HG03139 (cell line): ENCODE results near the gene DNASE1L3.

Experiments used
- ATAC-seq: cut with Tn5 transposase; IDR thresholded peaks from one replicate; pipeline ENCODE4 v1.9.1; 2021; ENCODE audit not compliant: unreplicated experiment

Gene DNASE1L3

DNA sequence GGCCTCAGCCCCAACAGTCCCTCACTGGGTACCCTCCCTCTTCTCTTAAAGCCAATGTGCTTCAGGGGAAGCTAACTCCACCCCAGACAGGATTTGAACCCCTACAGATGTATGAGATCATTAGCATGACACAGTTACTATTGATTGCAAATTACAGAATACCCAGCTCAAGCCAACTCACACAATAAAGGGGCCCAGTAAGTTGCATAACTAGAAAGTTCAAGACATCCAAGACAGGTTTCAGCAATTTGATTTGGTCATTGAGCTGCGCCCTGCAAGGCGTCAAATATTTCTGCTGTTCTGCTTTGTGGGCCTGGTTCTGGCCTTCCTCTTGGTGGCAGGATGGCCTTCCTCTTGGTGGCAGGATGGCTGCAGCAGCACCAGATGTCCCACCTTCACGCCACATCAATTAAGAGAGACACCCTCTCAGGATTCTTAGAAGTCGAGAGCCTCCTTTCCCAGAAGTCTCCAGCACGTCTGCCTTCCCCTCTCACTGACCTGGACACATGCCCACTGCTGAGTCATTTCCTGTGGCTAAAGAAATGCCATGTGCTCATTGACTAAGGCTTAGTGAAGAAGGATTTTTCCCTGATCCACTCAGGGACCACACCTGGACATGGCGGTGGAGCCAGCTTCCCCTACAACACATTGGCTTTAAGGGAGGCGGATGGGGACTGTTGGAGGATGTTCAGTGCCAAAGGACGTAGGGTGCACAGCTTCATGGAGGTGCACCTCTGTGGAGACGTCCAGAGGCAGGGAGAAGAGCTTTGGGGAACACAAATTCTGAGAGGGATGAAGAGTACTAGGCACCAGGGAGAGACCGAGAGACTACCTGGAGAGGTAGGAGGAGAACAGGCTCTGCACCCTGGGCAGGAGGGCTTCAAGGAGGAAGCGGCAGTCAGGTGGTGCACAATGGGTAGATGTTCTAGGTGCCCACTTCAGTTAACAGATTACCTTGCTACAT is 49.1 kb downstream of the DNASE1L3 start:
- ATAC-seq: no peak

DNA sequence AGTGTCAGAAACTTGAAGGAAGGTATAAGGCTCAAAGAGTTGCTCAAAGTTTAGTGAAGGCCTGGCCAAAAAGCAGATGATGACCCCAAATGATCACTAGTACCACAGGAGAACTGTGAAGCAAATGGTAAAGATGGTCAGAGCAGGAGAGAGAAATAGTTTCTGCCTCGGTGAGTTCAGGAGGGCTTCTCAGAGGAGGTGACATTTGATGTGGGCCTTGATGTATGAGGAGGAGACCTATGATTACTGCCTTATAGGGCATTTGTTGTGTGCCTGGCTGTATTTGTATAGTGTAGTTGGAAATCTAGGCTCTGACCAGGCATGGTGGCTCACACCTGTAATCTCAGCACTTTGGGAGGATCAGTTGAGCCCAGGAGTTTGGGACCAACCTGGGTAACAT is 50.4 kb downstream of the DNASE1L3 start:
- ATAC-seq: no peak

DNA sequence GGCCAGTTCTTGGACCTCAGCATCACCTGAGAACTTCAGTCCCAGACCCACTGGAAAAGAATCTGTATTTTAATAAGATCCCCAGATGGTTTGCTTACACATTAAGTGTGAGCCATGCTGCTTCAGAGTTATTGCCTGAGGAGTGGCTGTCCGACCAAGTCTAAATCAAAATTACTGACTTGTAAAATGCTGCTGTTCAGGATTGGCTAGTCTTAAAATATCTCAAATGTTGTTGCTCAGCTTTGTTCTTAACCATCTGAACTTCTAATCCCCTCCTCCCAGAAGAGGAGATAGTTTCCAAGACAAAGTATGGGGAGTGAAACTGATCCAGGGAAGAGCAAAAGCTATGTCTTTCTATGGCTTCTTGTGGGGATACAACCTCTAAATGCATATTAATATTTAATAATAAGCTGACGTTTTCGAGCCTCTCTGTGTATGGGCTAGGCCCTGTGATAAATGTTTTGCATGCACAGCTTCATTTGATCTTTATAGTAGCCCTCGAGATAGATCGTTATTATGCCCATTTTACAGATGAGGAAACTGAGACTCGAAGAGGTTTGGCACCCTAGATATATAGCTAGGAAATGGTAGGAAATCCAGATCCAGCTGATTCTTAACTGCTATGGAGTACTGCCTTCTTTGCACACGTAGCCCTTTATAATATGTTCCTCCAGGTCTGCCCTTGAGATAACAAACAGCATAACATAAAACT is 52.2 kb downstream of the DNASE1L3 start:
- ATAC-seq: no peak

DNA sequence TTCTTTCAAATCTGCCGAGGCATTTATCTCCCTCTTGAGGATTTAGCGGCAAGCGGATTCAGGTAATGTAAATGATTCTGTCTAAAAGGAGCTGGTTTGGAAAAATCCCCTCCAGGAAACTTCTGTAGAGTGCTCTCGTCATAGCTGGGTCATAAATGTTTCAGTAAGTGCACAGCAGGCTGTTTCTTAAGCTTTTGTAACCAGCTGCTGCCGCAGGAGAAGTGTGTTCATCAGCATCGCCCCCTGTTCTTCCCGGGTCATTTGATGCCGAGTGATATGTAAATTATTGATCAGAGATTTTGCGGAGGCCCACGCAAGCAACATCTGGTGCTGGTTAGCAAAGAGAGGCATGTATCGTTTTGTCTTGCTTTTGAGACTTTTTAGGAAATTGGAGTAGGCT is 53.1 kb downstream of the DNASE1L3 start:
- ATAC-seq: no peak

DNA sequence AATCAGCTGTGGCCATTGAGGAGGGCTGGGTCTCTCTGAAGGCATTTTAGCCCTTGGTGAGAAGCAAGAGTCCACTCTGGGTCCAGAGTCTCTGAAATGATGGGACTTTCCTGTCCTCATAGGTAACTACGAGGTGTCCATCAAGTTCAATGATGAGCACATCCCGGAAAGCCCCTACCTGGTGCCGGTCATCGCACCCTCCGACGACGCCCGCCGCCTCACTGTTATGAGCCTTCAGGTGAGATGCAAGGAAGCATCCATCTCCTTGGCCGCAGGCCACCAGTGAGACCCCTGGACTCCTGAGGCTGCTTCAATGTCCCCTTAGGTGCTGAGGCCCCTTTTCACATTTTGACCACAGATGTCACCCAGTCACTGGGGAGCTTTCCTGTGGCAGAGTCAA is 54.9 kb downstream of the DNASE1L3 start:
- no peak for ATAC-seq

DNA sequence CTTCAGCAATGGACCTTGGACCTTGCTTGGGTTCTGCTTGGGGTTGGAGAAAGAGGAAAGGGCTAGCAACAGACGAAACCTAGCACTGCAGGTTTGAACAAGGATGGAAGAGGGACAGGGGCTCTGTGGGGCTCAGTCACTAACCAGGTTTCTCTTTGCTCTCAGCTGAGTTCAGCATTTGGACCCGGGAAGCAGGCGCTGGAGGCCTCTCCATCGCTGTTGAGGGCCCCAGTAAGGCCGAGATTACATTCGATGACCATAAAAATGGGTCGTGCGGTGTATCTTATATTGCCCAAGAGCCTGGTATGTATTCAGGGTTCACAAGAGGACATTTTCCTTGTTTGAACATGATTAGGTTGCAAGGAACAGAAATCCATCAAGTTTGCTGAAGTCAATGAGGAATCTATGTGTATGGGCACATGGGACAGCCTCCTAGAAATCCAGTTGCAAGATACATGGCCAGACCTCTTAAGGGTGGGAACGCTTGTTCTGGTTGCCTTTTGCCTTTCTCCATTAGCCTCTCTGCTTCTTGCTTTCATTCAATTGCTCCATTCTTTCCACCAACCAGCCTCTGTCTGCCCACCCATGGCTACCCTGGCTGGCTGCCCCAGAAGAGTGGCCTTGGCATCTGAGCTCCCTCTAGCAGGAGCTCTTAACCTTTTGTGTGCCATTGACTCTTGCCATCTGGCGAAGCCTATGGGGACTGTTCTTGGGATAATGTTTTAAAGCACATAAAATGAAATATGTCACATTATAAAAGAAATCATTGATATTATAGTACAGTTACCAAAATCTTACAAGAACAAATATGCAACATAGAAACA is 55.9 kb downstream of the DNASE1L3 start:
- ATAC-seq: no peak

DNA sequence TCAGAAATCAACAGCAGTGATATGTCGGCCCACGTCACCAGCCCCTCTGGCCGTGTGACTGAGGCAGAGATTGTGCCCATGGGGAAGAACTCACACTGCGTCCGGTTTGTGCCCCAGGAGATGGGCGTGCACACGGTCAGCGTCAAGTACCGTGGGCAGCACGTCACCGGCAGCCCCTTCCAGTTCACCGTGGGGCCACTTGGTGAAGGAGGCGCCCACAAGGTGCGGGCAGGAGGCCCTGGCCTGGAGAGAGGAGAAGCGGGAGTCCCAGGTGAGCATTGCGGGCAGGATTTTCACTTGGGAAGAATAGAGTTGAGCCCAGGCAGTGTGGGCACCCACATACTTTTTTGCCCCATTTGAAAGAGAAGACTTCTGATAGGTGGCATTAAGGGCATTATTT is 57.4 kb downstream of the DNASE1L3 start:
- ATAC-seq: no peak

DNA sequence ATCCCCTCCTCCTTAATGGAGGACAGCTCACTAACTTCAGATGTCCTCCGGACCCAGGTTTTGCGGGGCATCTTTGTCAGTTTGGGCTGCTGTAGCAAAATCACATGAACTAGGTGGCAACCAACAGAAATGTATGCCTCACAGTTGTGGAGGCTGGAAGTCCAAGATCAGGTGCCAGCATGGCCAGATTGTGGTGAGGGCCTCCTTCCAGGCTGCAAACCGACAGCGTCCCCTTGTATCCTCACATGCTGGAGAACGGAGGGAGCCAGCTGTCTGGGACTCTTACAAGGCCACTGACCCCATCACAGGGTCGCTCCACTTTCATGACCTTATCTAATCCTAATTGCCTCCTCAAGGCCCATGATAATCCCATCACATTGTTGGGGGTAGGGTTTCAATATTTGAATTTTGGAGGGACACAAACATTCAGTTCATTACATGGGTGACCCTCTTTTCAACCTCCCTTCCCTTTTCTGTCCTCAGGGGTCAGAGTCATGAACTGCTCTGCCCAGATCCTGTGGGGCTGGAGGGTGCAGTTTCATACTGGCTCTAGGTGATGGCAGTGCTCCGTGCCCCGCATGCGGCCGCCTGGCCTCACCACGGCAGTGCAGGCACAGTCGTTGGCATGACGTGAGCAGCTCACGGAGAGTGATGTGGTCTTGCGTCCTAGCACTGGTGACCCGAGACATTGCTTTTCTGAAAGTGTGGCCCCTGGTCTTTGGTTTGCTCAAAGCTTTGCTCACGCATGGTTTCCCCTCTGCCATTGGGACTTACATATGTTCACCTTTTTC is 58.4 kb downstream of the DNASE1L3 start:
- no peak for ATAC-seq

DNA sequence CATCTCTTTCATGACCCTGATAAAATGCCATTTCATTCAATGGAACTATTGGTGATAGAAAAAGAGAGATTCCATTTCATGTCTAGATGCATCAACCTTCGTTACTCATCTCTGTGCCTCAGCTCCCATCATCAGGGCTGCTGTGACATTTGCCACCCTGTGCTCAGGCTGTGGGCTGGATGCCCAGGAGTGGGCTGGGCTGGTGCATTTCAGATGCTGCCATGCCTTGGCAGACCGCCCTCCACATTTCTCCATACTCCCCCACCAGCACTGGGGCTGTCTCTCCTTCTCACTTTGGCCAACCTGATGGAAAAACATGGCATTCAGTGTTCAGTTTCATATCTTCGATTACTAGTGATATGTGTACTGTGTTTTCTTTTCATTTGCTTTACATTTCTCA is 59.1 kb downstream of the DNASE1L3 start:
- no peak for ATAC-seq

DNA sequence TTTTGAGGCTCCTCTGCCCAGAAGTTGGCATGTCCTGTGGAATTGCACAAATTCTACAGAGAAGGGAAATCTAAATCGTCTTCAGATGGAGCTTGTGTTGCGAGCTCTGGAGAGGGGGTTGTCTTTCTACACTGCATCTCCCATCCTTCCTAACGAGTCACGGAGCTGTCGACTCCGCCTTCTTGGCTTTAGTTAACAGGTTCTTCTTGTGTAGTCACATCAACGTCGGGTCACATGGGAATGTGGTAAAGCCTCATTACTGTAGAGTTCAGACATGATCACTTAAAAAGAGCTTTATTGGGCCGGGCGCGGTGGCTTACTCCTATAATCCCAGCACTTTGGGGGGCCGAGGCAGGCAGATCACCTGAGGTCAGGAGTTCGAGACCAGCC is 60.0 kb downstream of the DNASE1L3 start:
- no peak for ATAC-seq

DNA sequence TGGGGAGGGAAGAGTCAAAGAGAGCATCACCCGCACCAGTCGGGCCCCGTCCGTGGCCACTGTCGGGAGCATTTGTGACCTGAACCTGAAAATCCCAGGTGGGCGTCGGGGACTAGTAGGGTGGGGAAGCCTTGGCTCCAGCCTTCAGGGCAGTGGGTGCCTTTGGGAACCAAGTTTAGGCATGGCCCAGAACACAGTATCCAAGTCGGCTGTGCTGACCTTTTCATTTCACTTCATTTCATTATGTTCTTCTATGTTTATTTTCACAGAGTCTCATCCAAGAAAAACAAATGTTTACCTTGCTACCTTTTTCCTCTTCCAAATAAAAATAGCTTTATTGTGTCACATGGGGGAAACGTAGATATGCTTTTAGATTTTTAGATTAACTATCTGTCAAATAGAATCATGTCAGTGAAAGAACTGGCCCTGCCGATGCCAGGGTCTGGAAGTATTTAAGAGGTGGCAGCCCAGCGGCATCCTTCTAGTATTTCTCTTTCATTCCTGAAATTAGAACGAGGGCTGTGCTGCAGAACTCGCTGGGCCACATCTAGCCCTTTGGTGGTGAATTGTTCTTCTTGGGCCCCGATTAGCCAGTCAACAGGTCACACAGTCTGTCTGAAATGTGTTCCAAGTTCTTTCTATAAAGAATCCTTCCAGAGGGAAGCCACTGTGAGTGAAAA is 60.5 kb downstream of the DNASE1L3 start:
- ATAC-seq: no peak

DNA sequence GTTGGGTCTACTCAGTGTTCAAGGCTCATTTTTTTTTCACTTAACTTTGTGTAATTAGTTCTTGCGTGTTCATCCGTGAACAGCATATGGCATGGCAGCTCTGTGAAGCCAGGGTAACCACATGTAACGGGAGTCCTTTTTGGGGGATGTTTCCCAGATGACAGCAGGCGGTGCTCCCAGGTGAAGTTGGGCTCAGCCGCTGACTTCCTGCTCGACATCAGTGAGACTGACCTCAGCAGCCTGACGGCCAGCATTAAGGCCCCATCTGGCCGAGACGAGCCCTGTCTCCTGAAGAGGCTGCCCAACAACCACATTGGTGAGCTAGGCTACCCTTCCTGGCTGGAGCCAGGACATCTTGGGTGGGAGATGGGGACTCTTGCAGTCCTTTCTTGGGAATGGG is 62.7 kb downstream of the DNASE1L3 start:
- no peak for ATAC-seq

DNA sequence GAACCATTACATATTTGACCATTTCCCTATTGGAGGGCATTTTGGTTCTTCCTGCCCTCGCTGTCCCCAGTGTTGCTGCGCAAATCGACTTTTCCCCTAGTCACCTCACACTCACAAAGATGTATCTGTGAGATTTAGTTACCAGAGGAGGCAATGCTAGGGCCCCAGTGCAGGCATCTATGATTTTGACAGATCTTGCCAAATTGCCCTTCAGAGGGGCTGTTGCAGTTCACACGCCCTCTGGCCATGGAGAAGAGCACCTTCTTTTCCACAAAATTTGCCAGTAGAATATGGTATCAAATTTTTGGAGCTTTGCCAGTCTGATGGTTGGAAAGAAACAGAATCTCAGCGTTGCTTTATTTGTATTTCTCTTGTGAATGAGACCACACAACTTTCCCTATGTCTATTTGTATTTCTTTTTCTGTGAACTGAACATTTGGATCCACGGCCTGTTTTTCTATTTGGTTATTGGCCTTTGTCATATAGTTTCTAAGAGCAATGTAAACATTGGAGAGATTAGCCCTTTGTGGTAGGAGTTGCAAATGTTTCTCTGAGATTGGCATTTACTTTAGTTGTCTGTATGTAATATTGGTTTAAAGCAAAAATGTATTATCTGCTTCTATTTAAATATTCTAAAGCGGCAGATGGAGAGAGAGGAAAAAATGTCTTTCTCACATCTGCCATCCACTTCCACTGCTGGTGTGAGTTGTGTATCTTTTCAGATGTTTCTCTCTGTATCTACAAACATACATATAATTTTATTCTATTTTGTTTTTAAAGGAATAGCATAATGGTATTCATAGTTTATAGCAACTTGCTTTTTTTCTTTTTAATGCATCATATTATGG is 66.1 kb downstream of the DNASE1L3 start:
- ATAC-seq: no peak

DNA sequence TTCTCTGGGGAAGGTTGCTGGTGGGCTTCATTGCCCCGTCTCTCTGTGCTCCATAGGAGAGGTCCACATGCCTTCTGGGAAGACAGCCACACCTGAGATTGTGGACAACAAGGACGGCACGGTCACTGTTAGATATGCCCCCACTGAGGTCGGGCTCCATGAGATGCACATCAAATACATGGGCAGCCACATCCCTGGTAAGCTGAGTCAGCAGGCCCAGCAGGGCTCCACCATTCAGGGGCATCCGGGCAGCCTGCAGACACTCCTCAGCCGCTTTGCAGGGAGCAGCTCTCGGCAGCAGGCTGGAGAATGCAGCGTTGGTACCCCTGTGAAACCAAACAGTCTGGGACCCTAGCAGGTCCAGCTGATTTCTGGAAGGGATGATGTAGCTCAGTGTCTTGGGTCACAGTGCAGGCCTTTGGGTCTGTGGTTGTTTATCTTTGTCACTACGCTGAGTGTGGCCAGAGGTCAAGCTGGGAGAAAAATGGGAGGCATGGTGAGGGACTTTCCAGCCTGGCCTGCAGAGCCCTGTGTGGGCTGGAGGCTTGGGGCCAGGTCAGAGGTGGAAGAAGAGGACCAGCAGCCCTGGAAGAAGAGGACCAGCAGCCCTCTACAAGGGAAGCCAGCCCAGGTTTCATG is 67.2 kb downstream of the DNASE1L3 start:
- ATAC-seq: no peak
